Cardiac fibroblast (primary cell): ENCODE data around the gene TMEM43.

ENCODE experiments used
- DNase-seq, 2 donors: peaks; one replicate each; pipeline versions ENCODE4 v3.0.0 to v3.0.0-alpha.2; 2010; ENCODE audit warnings: low read depth in 2 of 2
- H3K4me3 ChIP-seq, 2 donors: replicated peaks in 1 of 2; 1 replicate in 1 of 2; 2 replicates in 1 of 2; pipeline ENCODE4 v1.5.1; 2011; ENCODE audit warnings: low read depth in 2 of 2, low read length in 2 of 2, mild to moderate bottlenecking in 2 of 2, moderate library complexity in 1 of 2
- CTCF ChIP-seq: IDR thresholded peaks from one replicate; pipeline ENCODE4 v1.5.1; 2011; ENCODE audit warnings: low read depth, mild to moderate bottlenecking, low read length, inconsistent platforms

TMEM43 gene

GRCh38 chr3:14183015-14183577 is 58.2 kb downstream of the TMEM43 start:
- no peak overlapping the region for H3K4me3 ChIP-seq
- no peak for DNase-seq
- TF ChIP-seq CTCF: no peak

GRCh38 chr3:14186854-14187458 is 62.1 kb downstream of the TMEM43 start:
- TF ChIP-seq CTCF: no peak
- no peak for DNase-seq
- no peak overlapping the region for H3K4me3 ChIP-seq

GRCh38 chr3:14188041-14188754 is 63.3 kb downstream of the TMEM43 start:
- H3K4me3 ChIP-seq: no peak overlapping the region
- TF ChIP-seq CTCF: no peak
- DNase-seq: no peak
